GM12875 (cell line): ENCODE results near the gene GCK.

Experiments used
- H3K4me3 ChIP-seq: one replicate; pipeline ENCODE4 v1.5.1; 2011; ENCODE audit warnings: low read depth, low read length, control low read depth
- CTCF ChIP-seq: IDR thresholded peaks from 2 replicates; pipeline ENCODE4 v1.5.1; 2011; ENCODE audit warnings: low read depth, mild to moderate bottlenecking, control low read depth, inconsistent platforms, low read length, moderate library complexity, borderline replicate concordance; ENCODE audit not compliant: insufficient read depth

Gene GCK

GRCh38 chr7:44186736-44187135, 2.5 kb downstream of the GCK start:
- no peak overlapping the region for H3K4me3 ChIP-seq
- TF ChIP-seq CTCF: no peak

DNA sequence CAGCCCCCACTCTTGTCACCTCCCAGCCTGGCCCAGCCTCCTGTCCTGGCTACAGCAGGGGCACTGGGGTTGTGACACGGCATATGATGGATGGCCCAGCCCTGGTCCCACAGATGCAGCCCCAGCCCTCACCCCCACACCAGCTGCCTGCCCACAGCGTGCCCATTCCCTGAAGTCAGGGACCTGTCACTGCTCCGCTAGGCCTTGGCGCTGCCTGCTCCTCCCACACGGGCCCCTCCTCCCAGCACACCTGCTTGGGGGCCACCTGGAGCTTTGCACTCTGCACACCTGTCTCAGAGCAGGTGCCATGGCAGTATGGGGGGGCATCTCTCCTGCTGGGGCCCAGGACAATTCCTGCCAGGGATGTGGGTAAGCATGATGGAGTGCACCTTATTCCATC, 3.5 kb downstream of the GCK start:
- H3K4me3 ChIP-seq: no peak overlapping the region
- TF ChIP-seq CTCF: no peak

DNA sequence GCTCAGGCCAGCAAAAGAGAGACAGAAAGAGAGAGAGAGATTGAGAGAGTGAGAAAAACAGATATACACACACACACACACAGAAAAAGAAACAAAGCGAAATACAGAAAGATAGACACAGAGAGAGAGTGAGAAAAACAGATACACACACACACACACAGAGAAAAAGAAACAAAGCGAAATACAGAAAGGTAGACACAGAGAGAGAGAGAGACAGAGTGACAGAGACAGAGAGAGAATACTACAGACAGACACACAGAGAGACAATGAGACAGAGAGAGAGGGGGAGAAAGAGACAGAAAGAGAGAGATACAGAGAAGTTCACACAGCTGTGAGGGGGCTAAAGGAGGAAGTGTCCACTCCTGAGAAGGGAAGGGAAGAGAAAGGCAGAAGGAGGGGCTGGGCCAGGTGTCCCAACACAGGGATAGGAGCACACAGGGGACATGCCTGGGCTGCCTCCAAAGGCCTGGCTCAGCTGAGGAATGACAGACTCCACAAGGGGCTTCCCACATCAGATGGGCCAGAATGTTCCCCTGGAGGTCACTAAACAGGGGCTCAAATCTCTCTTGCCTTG, 4.3 kb downstream of the GCK start:
- no peak for TF ChIP-seq CTCF
- no peak overlapping the region for H3K4me3 ChIP-seq

DNA sequence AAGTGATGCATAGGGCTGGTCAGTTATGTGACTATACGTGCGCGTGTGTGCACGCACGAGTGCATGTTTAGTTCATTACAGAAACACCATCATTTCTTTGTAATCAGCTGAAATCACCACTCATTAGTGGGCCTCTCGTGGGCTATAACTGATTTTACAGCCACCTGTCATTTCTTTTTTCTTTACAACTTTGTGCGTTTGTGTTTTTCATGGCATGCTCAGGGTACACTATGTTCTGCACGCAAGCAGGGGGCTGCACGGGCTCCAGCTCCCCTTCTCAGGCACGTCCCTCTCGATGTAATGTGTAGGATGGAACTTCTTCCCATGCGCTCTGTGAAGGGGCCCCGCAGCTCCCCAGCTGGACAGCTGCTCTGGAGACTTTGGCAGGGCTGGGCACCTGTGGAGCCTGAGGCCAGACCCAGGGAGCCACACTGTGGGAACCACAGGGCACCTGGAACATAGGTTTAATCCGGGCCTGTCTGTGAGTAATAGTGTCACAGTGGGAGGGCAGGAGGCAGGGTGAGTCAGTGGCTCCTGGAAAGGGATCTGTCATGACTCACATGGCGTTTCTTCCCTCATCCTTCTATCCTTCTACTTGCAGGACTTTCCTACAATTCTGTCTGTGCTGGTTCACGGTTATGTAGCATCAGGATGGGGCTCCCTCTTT, 4.9 kb downstream of the GCK start:
- no peak for TF ChIP-seq CTCF
- H3K4me3 ChIP-seq: no peak overlapping the region

DNA sequence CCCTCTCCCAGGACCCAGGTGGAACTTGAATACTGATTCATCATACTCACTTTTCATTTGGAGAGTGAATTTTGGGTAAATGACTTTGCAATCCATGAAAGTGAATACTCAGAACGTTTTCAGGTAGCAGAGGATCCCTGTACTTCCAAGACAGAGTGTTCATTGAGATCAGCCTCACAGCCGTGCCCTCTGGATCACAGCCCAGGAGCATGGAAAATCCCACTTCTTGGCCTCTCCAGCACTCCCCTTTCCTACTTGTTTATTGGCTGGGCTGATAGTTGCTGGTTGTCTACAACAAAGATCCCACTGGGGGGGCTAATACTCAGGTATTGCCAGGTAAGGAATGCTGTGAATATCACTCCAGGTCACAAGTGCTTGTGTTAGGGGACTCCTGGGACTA, 5.9 kb downstream of the GCK start:
- H3K4me3 ChIP-seq: no peak overlapping the region
- TF ChIP-seq CTCF: no peak

DNA sequence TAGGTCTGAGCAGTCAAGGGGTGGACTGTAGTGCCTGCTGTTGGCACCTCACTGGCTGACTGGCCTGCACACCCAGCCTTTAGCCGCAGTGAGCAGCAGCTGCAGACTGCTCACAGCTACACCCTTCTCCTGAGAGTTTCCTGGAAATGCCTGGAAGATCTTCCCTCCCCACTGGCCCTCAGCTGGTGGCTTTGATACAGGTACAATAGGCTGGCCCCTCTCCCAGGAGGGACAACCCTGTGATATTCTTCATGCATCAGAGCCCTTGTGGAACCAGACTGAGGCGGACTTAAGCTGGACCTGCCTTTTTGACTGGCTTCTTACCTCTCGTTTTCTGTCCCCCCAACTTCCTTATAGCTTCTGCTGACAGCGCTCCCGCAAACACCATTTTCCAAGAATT, 6.4 kb downstream of the GCK start:
- H3K4me3 ChIP-seq: no peak overlapping the region
- TF ChIP-seq CTCF: no peak

DNA sequence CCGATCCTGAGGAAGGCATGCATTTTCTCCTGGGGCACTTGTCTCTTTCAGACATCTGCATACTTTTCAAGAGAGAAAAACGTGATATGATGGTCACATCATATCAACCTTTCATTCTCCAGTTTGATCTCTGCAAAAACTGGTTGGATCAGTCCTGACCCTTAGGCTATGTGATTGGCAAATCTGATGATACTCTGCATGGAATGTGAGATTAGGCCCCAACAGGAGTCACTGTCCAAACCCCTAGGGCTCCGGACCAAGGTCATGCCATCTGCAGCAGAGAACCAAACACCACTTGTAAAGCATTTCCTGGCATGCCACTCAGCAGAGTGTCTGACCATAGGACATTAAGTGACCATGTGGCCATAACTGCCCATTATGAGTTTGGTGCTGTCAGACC, 8.6 kb downstream of the GCK start:
- no peak for TF ChIP-seq CTCF
- H3K4me3 ChIP-seq: no peak overlapping the region
